ENCODE results near the gene ASIC5.

ASIC5 gene

GRCh38 chr4:155785828-155786227, 80.2 kb downstream of the ASIC5 start:
- no peak for TF ChIP-seq CTCF (IDR thresholded peaks at IDR 0.05; ENCODE audit: insufficient read depth, low read depth, low read length, missing control alignments)
- DNase-seq (ENCODE audit: low read depth): no peak
- no peak overlapping the region for H3K4me3 ChIP-seq (ENCODE audit: low read depth, low read length)

- no peak for TF ChIP-seq CTCF (IDR thresholded peaks at IDR 0.05; ENCODE audit: insufficient read depth, low read depth, low read length, missing control alignments)
- H3K4me3 ChIP-seq (ENCODE audit: low read depth, low read length): no peak overlapping the region
- DNase-seq (ENCODE audit: low read depth): no peak
Measured at GRCh38 chr4:155784637-155785036, 81.4 kb downstream of the ASIC5 start.

GRCh38 chr4:155781249-155781831, 84.7 kb downstream of the ASIC5 start:
- DNase-seq (ENCODE audit: low read depth): no peak
- TF ChIP-seq CTCF (IDR thresholded peaks at IDR 0.05; ENCODE audit: insufficient read depth, low read depth, low read length, missing control alignments): no peak
- H3K4me3 ChIP-seq (ENCODE audit: low read depth, low read length): no peak overlapping the region

GRCh38 chr4:155780775-155781174, 85.3 kb downstream of the ASIC5 start:
- DNase-seq (ENCODE audit: low read depth): no peak
- TF ChIP-seq CTCF (IDR thresholded peaks at IDR 0.05; ENCODE audit: insufficient read depth, low read depth, low read length, missing control alignments): no peak
- H3K4me3 ChIP-seq (ENCODE audit: low read depth, low read length): no peak overlapping the region
